H9 (cell line): ENCODE measurements around the gene KAT14. TPM values are rescaled to one million over a fixed set of nuclear protein-coding genes. Genes with fewer than 3 reads are reported as not detected.

ENCODE experiments used
- DNase-seq: peaks from one replicate; pipeline ENCODE4 v3.0.0-alpha.2; 2017
- H2AFZ ChIP-seq: one replicate; pipeline ENCODE4 v1.6.1; 2013; ENCODE audit warnings: mild to moderate bottlenecking, low read length, control low read depth, moderate library complexity
- H2AK5ac ChIP-seq: 2 replicates; pipeline ENCODE4 v1.6.1; 2013; ENCODE audit warnings: low read length, control low read depth, mixed read lengths; ENCODE audit not compliant: insufficient read length
- H2BK120ac ChIP-seq: one replicate; pipeline ENCODE4 v1.6.1; 2013; ENCODE audit warnings: low read depth, mild to moderate bottlenecking, low read length, control low read depth, inconsistent platforms; ENCODE audit not compliant: poor library complexity, severe bottlenecking
- H2BK12ac ChIP-seq: 2 replicates; pipeline ENCODE4 v1.6.1; 2013; ENCODE audit warnings: low read length, control low read depth, mixed read lengths, low read depth; ENCODE audit not compliant: insufficient read length
- H2BK15ac ChIP-seq: 2 replicates; pipeline ENCODE4 v1.6.1; 2013; ENCODE audit warnings: low read depth, low read length, control low read depth
- H2BK20ac ChIP-seq: one replicate; pipeline ENCODE4 v1.6.1; 2013; ENCODE audit warnings: low read depth, mild to moderate bottlenecking, low read length, control low read depth, inconsistent platforms; ENCODE audit not compliant: poor library complexity, severe bottlenecking
- H2BK5ac ChIP-seq: 2 replicates; pipeline ENCODE4 v1.6.1; 2013; ENCODE audit warnings: low read length, control low read depth, mixed read lengths; ENCODE audit not compliant: insufficient read length
- H3K14ac ChIP-seq: 2 replicates; pipeline ENCODE4 v1.6.1; 2013; ENCODE audit warnings: low read length, control low read depth; ENCODE audit not compliant: insufficient read depth
- H3K18ac ChIP-seq: 2 replicates; pipeline ENCODE4 v1.6.1; 2013; ENCODE audit warnings: low read depth, mild to moderate bottlenecking, mixed read lengths, low read length, control low read depth; ENCODE audit not compliant: insufficient read length
- H3K23ac ChIP-seq: 2 replicates; pipeline ENCODE4 v1.6.1; 2013; ENCODE audit warnings: low read length, control low read depth, mixed read lengths, low read depth; ENCODE audit not compliant: insufficient read length
- H3K23me2 ChIP-seq: 2 replicates; pipeline ENCODE4 v1.6.1; 2013; ENCODE audit warnings: low read depth, mild to moderate bottlenecking, mixed read lengths, low read length, control low read depth; ENCODE audit not compliant: insufficient read length, poor library complexity, severe bottlenecking
- H3K27ac ChIP-seq: 2 replicates; pipeline ENCODE4 v1.5.1; 2013; ENCODE audit warnings: low read length, control low read depth, mixed read lengths, low read depth; ENCODE audit not compliant: insufficient read length
- H3K27me3 ChIP-seq: 2 replicates; pipeline ENCODE4 v1.6.1; 2013; ENCODE audit warnings: low read length, control low read depth, inconsistent platforms; ENCODE audit not compliant: insufficient read depth
- H3K4ac ChIP-seq: 2 replicates; pipeline ENCODE4 v1.6.1; 2013; ENCODE audit warnings: low read depth, mild to moderate bottlenecking, control low read depth, inconsistent platforms, low read length, moderate library complexity
- H3K4me1 ChIP-seq: 2 replicates; pipeline ENCODE4 v1.6.1; 2013; ENCODE audit warnings: low read length, control low read depth, inconsistent platforms; ENCODE audit not compliant: insufficient read depth
- H3K4me2 ChIP-seq: 2 replicates; pipeline ENCODE4 v1.6.1; 2013; ENCODE audit warnings: low read length, control low read depth, mixed read lengths; ENCODE audit not compliant: insufficient read length, insufficient read depth
- H3K56ac ChIP-seq: 2 replicates; pipeline ENCODE4 v1.6.1; 2013; ENCODE audit warnings: low read depth, mild to moderate bottlenecking, mixed read lengths, low read length, control low read depth; ENCODE audit not compliant: insufficient read length
- H3K79me1 ChIP-seq: 2 replicates; pipeline ENCODE4 v1.6.1; 2013; ENCODE audit warnings: low read depth, mild to moderate bottlenecking, moderate library complexity, low read length, control low read depth, inconsistent platforms; ENCODE audit not compliant: insufficient read depth, poor library complexity, severe bottlenecking
- H3K79me2 ChIP-seq: 2 replicates; pipeline ENCODE4 v1.6.1; 2013; ENCODE audit warnings: low read length, control low read depth, inconsistent platforms; ENCODE audit not compliant: insufficient read depth
- H3K9ac ChIP-seq: 2 replicates; pipeline ENCODE4 v1.6.1; 2013; ENCODE audit warnings: low read length, control low read depth, mixed read lengths; ENCODE audit not compliant: insufficient read length; ENCODE audit errors: extremely low read depth
- H3K9me3 ChIP-seq: one replicate; pipeline ENCODE4 v1.6.1; 2013; ENCODE audit warnings: low read depth, low read length, inconsistent platforms; ENCODE audit not compliant: control insufficient read depth
- H3T11ph ChIP-seq: one replicate; pipeline ENCODE4 v1.6.1; 2013; ENCODE audit warnings: mild to moderate bottlenecking, low read length, control low read depth, inconsistent platforms
- H4K20me1 ChIP-seq: one replicate; pipeline ENCODE4 v1.6.1; 2013; ENCODE audit not compliant: control insufficient read depth, insufficient read length, insufficient read depth
- H4K5ac ChIP-seq: 2 replicates; pipeline ENCODE4 v1.6.1; 2013; ENCODE audit warnings: low read depth, mild to moderate bottlenecking, mixed read lengths, low read length, control low read depth; ENCODE audit not compliant: insufficient read length
- H4K8ac ChIP-seq: replicated peaks from 2 replicates; pipeline ENCODE4 v1.6.1; 2013; ENCODE audit warnings: low read length, control low read depth, mixed read lengths, low read depth; ENCODE audit not compliant: insufficient read length
- H4K91ac ChIP-seq: 2 replicates; pipeline ENCODE4 v1.6.1; 2013; ENCODE audit warnings: low read depth, mild to moderate bottlenecking, moderate library complexity, mixed read lengths, low read length, control low read depth; ENCODE audit not compliant: insufficient read length
- H3K27ac Mint-ChIP-seq, 3 experiments: 2 replicates in 2 of 3; 3 replicates in 1 of 3; pipeline ENCODE4 v1.8.0; 2020 to 2021; ENCODE audit warnings: mixed read lengths in 3 of 3, mild to moderate bottlenecking in 1 of 3, moderate library complexity in 1 of 3
- H3K27me3 Mint-ChIP-seq: 2 replicates; pipeline ENCODE4 v1.8.0; 2021; ENCODE audit warnings: low read depth, mild to moderate bottlenecking, moderate library complexity, mixed read lengths
- H3K36me3 Mint-ChIP-seq, 3 experiments: 2 replicates in 2 of 3; 3 replicates in 1 of 3; pipeline ENCODE4 v1.8.0; 2020 to 2021; ENCODE audit warnings: low read depth in 3 of 3, mixed read lengths in 3 of 3; ENCODE audit not compliant: insufficient read depth in 1 of 3
- H3K4me1 Mint-ChIP-seq, 2 experiments: 2 replicates each; pipeline ENCODE4 v1.8.0; 2020; ENCODE audit warnings: mixed read lengths in 2 of 2
- H3K4me3 Mint-ChIP-seq, 2 experiments: 2 replicates in 1 of 2; 3 replicates in 1 of 2; pipeline ENCODE4 v1.8.0; 2020 to 2021; ENCODE audit warnings: mild to moderate bottlenecking in 2 of 2, mixed read lengths in 2 of 2, moderate library complexity in 1 of 2
- H3K9me3 Mint-ChIP-seq, 2 experiments: 2 replicates in 1 of 2; 3 replicates in 1 of 2; pipeline ENCODE4 v1.8.0; 2020; ENCODE audit warnings: mild to moderate bottlenecking in 2 of 2, mixed read lengths in 2 of 2, moderate library complexity in 1 of 2
- WGBS: extraction: QIAGEN DNeasy Blood & Tissue Kit; methylation state at CpG from one replicate; pipeline ENCODE4 v1.1.7; 2013; ENCODE audit warnings: missing lambda C conversion rate, low lambda C conversion rate, mixed read lengths; ENCODE audit not compliant: insufficient read length; ENCODE audit errors: extremely low coverage; 5-methylcytosine and 5-hydroxymethylcytosine counted together
- total RNA-seq: library from RNA; stranded (reverse); gene quantifications from 2 replicates; pipeline ENCODE4 v1.2.1, GENCODE V29; 2021
- TF ChIP-seq, protein P1 (sequence below): fragments of 200-600 bp; sonication (generic); conservative IDR thresholded peaks from 3 replicates; pipeline ENCODE4 v1.8.0; 2021; ENCODE audit warnings: antibody characterized with exemption, mild to moderate bottlenecking

Gene KAT14
- total RNA-seq, 1 experiment from 2014 or later, result 19.2 TPM

DNA sequence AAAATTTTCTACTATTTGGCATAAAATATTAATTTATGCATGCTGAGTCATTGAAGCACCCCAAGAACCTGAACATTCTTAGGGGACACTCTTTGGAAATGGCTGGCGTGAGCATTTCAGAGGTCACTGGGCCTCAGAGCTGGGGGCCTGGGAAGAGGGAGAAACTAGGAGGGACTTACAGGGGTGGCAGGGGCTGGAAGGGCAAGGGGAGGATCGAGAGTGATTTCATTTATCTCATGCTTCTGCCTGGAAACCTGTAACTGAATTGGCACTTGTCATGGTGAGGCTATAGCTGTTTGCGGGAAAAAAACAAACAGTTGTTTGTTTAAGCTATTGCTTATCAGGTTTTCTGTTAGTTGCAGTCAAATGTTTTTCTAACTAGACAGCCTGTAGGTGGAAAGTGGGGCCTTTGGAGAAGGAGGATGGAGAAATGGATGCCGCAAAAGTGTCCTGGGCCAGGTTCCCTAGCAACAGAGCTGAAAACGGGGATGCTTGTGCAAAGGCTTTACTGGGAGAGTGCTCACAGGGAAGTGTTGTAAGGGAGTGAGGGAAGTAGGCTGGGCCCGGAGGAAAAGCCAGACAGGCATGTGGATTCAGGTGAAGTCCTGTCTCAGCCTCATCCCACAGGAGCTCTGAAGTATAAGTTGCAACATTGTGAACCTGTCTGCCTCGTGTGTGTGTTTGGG lies 36.4 kb upstream of the KAT14 start:
- TF ChIP-seq, protein P1, sequence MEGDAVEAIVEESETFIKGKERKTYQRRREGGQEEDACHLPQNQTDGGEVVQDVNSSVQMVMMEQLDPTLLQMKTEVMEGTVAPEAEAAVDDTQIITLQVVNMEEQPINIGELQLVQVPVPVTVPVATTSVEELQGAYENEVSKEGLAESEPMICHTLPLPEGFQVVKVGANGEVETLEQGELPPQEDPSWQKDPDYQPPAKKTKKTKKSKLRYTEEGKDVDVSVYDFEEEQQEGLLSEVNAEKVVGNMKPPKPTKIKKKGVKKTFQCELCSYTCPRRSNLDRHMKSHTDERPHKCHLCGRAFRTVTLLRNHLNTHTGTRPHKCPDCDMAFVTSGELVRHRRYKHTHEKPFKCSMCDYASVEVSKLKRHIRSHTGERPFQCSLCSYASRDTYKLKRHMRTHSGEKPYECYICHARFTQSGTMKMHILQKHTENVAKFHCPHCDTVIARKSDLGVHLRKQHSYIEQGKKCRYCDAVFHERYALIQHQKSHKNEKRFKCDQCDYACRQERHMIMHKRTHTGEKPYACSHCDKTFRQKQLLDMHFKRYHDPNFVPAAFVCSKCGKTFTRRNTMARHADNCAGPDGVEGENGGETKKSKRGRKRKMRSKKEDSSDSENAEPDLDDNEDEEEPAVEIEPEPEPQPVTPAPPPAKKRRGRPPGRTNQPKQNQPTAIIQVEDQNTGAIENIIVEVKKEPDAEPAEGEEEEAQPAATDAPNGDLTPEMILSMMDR, result no peak
- Histone ChIP-seq H3K27ac (no peak overlapping the region), H3K4ac (no peak overlapping the region), H3K18ac (no peak overlapping the region), H3K79me1 (no peaks in the 10 kb centered on the region), H2AFZ (no peak overlapping the region), H2AK5ac (no peak overlapping the region), H3K9me3 (no peaks in the 10 kb centered on the region), H3K4me2 (no peak overlapping the region), H2BK5ac (no peak overlapping the region), H4K8ac (no peak overlapping the region), H3T11ph (no peak overlapping the region), H4K91ac (no peak overlapping the region), H2BK120ac (no peak overlapping the region), H3K27me3 (no peaks in the 10 kb centered on the region), H3K4me1 (no peaks in the 10 kb centered on the region), H2BK15ac (no peak overlapping the region), H3K14ac (no peak overlapping the region), H3K9ac (no peak overlapping the region), H3K23ac (no peak overlapping the region), H3K79me2 (no peaks in the 10 kb centered on the region), H3K56ac (no peak overlapping the region), H2BK12ac (no peak overlapping the region), H4K20me1 (no peaks in the 10 kb centered on the region), H3K23me2 (no peaks in the 10 kb centered on the region), H4K5ac (no peak overlapping the region), H2BK20ac (no peak overlapping the region)
- H3K27me3 Mint-ChIP-seq, result no peaks in the 10 kb centered on the region
- H3K9me3 Mint-ChIP-seq, result no peaks in the 10 kb centered on the region
- peaks cover 10% of the 10 kb centered on the region in 2 experiments for H3K4me1 Mint-ChIP-seq
- peak overlapping the region; percentile 45 to 81 (median 50); a peak in 4 of 7 replicates for H3K27ac Mint-ChIP-seq
- H3K36me3 Mint-ChIP-seq, result no peaks in the 10 kb centered on the region
- peak; percentile 78 for DNase-seq
- H3K4me3 Mint-ChIP-seq, result peak overlapping the region in 1 of 2 experiments; percentile 43; a peak in 2 of 5 replicates
- no CpG with 5 or more reads among the region's 7 CpGs for WGBS
